Hematopoietic multipotent progenitor cell treated with erythropoietin and hydrocortisone succinate and interleukin-3 and kit ligand, for 4 days (in vitro differentiated cells): ENCODE data around the gene MAP3K14.
"Not testable (repeated sequence)": the region's sequence is repeated elsewhere in the genome, so short reads cannot be mapped to it uniquely, and the experiment has no call there.

Experiments
- DNase-seq: peaks from one replicate; pipeline ENCODE4 v3.0.0-alpha.2; 2015

The MAP3K14 gene

GRCh38 chr17:45253879-45254278, 62.9 kb downstream of the MAP3K14 start:
- no peak for DNase-seq

DNA sequence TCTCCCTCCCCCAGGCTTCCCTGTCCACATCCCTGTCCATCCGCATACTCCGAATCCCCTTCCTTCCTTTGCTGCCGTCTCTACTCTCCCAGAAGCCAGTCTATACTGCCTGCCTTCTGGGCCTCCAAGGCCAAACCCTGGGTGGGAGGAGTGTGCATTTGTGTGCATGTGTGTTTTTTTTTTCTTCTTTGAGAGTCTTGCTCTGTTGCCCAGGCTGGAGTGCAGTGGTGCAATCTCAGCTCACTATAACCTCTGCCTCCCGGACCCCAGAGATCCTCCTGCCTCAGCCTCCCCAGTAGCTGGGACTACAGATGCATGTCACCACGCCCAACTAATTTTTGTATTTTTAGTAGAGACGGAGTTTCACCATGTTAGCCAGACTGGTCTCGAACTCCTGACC, 63.6 kb downstream of the MAP3K14 start:
- DNase-seq, result not testable (repeated sequence)

- DNase-seq, result no peak
These were observed 64.9 kb downstream of the MAP3K14 start for GRCh38 chr17:45251931-45252330.

- peak; percentile 74 for DNase-seq
These were observed 68.5 kb downstream of the MAP3K14 start for GRCh38 chr17:45248132-45248957.

GRCh38 chr17:45247429-45248131, 69.2 kb downstream of the MAP3K14 start:
- peak; percentile 98 for DNase-seq

DNA sequence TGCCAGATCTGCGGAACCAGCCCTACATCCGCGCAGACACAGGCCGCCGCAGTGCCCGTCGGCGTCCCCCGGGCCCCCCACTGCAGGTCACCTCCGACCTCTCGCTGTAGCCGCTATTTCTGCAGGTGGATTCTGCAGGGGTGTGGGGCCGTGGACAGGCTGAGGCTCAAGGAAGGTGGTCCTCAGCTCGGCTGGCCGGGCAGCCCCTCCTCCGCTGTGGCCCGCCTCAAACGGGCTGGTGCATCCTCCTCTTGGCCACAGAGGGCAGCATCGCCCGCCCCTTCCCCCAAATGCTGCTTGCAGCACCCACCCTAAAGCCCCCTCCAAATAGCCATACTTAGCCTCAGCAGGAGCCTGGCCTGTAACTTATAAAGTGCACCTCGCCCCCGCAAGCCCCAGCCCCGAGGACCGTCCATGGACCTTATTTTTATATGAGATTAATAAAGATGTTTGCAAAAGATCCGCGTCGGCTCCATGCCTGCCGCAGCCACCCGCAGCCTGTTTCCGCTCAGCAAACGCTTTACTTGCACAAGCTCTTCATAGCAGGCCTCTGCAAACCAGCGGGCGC, 69.9 kb downstream of the MAP3K14 start:
- peak; percentile 56 for DNase-seq

GRCh38 chr17:45246338-45246737, 70.5 kb downstream of the MAP3K14 start:
- DNase-seq, result no peak

DNA sequence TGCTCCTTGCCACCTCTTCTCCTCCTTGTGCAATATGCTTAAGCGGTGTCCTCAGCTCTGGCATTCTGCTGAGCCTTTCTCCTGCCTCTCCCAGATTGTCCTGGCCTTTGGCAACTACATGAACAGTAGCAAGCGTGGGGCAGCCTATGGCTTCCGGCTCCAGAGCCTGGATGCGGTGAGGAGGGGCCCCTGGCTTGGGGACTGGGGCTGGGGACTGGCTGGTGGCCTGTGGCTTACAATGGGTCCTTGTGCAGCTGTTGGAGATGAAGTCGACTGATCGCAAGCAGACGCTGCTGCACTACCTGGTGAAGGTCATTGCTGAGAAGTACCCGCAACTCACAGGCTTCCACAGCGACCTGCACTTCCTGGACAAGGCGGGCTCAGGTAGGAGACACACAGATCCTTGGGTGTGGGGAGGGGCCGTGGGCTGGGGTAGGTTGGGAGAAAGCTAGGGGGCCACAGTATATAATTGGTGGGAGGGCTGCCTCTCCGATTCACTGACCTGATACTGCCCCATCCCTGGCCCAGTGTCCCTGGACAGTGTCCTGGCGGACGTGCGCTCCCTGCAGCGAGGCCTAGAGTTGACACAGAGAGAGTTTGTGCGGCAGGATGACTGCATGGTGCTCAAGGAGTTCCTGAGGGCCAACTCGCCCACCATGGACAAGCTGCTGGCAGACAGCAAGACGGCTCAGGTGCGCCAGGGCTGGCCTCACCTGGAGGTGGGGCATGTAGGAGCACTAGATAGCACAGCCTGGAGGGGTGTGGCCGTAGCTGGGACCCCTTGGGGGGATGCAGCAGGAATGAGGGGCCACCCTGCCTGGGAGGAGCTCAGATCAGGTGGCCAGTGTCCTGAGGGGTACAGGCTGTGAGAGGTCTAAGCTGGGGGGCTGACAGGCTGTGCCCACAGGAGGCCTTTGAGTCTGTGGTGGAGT, 71.8 kb downstream of the MAP3K14 start:
- DNase-seq, result no peak

GRCh38 chr17:45243750-45244149, 73.1 kb downstream of the MAP3K14 start:
- no peak for DNase-seq

GRCh38 chr17:45242029-45242414, 74.8 kb downstream of the MAP3K14 start:
- DNase-seq, result no peak

DNA sequence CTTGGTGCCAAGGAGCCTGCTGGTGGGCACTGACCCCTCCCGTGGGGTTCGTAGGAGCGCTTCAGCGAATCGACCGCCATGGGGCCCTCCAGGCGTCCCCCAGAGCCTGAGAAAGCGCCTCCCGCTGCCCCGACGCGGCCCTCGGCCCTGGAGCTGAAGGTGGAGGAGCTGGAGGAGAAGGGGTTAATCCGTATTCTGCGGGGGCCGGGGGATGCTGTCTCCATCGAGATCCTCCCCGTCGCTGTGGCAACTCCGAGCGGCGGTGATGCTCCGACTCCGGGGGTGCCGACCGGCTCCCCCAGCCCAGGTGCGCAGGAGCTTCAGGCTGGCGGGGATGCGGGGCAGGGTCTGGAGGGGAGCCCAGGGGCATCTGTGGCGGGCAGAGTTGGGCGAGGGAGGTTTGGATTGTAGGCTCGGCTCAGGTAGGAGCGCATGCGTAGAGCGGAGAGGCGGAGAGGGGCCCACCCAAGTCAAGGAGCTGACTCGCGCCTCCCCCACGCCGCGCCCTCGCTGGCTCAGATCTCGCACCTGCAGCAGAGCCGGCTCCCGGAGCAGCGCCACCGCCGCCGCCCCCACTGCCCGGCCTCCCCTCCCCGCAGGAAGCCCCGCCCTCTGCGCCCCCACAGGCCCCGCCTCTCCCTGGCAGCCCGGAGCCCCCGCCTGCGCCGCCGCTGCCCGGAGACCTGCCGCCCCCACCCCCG, 75.3 kb downstream of the MAP3K14 start:
- no peak for DNase-seq

- DNase-seq, result no peak
These were observed 75.9 kb downstream of the MAP3K14 start for GRCh38 chr17:45240905-45241327.

DNA sequence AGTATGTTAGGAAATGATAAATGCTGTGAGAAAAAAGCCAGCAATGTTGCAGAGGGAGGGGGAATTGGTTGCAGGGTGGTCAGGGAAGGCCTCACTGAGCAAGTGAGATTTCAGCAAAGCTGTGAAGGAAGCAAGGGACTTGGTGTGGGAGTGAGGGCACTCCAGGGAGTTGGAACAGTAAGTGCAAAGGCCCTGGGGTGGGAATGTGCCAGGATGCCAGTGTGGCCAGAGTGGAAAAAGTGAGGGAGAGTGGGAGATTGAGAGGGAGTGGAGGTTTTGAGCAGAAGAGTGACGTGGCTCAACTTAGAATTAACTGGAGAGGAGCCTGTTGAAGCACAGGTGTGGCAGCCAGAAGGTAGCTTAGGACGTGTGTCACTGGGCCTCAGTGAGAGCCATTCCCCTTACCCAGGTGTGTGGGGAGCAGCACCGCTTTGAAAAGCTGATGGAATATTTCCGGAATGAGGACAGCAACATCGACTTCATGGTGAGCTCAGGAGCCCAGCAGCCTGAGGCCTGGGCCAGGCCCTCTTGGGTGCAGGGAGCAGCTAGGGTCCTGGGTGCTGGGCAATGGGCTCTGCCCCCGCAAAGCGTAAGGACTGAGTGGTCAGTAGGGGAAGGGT, 78.6 kb downstream of the MAP3K14 start:
- no peak for DNase-seq

- no peak for DNase-seq
These were observed 79.1 kb downstream of the MAP3K14 start for GRCh38 chr17:45237686-45238085.

DNA sequence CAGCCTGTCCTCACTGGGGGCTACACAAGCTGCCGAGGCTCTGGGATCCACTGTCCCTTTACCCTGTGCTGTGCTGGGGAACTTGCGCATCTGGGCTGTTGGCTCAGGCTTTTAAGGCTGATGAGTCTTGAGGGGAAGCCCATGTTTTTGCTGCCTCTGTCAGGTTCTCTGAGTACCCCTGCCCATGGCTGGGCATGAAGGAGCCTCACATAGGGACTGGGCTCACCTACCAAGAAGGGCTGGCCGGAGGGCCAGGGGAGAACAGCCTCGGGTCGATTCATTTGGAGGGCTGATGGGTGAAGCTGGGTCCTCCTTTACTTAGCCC, 80.6 kb downstream of the MAP3K14 start:
- no peak for DNase-seq

- peak; percentile 89 for DNase-seq
These were observed 81.2 kb downstream of the MAP3K14 start for GRCh38 chr17:45235416-45236281.

DNA sequence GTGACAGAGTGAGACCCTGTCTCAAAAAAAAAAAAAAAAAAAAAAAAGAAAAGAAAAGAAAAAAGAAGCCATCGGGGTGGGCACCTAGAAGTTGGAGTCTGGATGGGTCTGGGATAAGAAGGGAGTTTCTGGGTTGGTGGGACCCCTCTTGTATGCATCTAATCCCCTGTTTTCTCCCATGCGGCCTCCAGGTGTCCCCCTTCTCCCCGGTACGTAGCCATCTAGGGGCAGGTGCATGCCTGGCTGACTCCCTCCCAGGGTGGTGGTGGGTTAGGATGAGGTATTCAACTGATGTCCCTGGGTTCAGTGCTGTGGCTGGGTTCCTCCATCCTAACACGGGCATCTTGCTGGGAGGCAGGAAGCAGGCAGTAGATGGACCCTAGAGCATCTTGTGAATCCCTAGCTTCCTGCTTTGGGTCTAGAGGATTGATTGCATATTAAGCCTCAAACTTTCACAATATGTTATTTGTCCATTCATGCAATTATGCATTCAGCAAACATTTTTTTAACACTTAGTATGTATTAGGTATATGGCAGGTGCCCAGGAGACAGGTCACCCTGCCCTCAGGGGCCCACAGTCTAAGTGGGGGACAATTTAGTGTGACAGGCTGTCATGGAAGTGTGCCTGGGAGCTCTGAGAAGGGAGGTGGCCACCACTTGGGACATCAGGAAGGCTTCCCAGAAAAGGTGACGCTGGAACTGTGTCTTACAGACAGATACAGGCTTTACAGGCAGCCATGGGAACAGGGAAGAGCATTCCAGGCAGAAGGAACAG, 82.0 kb downstream of the MAP3K14 start:
- DNase-seq, result peak; percentile 63

- DNase-seq, result no peak
These were observed 83.3 kb downstream of the MAP3K14 start for GRCh38 chr17:45233423-45233924.

DNA sequence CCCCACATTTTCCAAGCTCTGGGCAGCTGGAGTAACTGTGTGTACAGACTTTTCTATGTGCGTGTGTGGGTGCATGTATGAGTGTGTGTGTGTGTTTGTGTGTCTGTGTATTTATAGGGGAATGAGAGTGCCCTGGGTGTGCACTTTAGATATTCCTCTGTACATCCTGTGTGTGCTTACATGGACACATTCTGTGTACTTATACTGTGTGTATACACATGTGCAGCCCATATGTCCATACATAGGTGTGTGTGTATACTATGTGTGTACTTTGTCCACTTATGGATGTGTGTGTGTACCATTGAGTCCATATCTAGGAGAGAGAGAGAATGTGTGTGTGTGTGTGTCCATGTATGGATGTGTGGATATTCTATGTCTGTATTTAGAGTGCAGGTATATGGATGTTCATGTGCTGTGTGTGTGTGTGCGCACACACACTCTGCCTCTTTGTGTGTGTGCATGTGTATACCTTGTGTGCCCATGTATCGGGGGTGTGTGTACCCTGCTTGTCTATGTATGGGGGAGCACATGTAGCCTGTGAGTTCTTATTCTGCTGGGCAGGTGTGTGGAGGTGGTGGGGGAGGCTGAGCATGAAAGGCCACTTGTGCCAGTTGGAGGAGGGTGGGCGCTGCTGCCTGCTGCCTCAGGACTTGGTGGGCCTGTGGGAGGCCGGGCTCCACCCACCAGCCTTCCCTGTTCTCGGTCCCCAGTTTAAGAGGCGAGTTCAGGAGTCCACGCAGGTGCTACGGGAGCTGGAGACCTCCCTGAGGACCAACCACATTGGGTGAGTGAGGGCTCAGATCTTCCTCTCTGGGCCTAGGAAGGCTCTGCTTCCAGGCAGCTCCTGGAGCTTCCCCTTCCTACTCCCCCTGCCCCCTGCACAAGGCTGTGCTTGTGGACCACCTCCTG, 84.1 kb downstream of the MAP3K14 start:
- DNase-seq, result no peak
